Measurements from ENCODE around the gene GJC2. TPM values are rescaled to one million over a fixed set of nuclear protein-coding genes. Genes with fewer than 3 reads are reported as not detected.

The GJC2 gene
- total RNA-seq, 1 experiment from 2014 or later: 0.72 TPM

DNA sequence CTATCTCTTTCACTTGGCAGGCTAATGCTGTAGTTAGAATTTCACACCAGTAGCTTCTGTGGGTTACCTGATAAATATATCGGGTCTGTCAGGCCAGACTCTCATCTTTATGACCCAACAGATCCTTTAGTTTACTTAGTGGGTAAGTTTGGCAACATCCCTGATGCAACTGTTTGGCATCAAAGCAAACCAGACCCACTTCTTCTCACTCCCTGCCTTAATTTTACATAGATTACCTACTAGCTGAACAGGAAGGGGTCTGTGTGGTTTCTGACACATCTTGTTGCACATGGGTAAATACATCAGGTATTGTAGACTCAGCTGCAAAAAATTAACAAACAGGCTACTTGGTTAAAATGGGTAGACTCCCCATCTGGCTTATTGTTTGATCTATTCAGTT is 12.8 kb upstream of the GJC2 start:
- Mint-ChIP-seq H3K27me3 (ENCODE audit: low read depth) (peaks cover 59% of the 10 kb centered on the region), H3K9me3 (no peaks in the 10 kb centered on the region), H3K4me1 (peaks cover 7% of the 10 kb centered on the region; the same call in 1 of the 2 replicates), H3K36me3 (no peaks in the 10 kb centered on the region), H3K27ac (no peak overlapping the region), H3K4me3 (no peak overlapping the region)
- POLR2A ChIA-PET: no interaction called here
- ATAC-seq: no peak
- no peak for DNase-seq (ENCODE audit: low spot score)
- peak; percentile 85 for TF ChIP-seq GABPB1 (CRISPR knock-in tag; IDR thresholded peaks at IDR 0.05)
- TF ChIP-seq, protein P1, sequence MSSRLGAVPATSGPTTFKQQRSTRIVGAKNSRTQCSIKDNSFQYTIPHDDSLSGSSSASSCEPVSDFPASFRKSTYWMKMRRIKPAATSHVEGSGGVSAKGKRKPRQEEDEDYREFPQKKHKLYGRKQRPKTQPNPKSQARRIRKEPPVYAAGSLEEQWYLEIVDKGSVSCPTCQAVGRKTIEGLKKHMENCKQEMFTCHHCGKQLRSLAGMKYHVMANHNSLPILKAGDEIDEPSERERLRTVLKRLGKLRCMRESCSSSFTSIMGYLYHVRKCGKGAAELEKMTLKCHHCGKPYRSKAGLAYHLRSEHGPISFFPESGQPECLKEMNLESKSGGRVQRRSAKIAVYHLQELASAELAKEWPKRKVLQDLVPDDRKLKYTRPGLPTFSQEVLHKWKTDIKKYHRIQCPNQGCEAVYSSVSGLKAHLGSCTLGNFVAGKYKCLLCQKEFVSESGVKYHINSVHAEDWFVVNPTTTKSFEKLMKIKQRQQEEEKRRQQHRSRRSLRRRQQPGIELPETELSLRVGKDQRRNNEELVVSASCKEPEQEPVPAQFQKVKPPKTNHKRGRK (CRISPR knock-in tag; IDR thresholded peaks at IDR 0.05; ENCODE audit: borderline replicate concordance): no peak
- CTCF ChIA-PET: no interaction called here

DNA sequence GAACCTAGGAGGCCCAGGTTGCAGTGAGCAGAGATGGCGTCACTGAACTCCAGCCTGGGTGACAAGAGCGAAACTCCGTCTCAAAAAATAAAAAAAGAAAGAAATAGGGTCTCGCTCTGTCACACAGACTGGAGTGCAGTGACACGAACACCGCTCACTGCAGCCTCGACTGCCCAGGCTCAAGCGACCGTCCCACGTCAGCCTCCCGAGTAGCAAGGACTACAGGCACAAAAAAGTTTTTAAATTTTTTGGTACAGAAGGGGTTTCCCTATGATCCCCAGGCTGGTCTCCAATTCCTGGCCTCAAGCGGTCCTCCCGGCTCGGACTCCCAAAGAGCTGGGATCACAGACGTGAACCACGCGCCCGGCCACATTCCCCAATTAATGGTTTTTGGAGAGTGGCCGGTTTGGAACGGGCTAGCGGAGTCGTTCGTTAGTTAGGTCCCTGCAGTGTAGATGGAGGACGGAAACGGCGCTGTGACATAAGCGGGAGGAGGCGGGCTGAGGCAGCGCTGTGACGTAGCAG is 10.3 kb upstream of the GJC2 start:
- H3K36me3 Mint-ChIP-seq: no peaks in the 10 kb centered on the region
- H3K4me3 Mint-ChIP-seq: peak overlapping the region; percentile 88
- H3K4me1 Mint-ChIP-seq: peaks cover 7% of the 10 kb centered on the region; the same call in 1 of the 2 replicates
- H3K27me3 Mint-ChIP-seq (ENCODE audit: low read depth): peaks cover 41% of the 10 kb centered on the region
- no peaks in the 10 kb centered on the region for H3K9me3 Mint-ChIP-seq
- 0 out of 2 replicates have a peak, but pooled peaks have one; percentile 34 for TF ChIP-seq TEAD1 (CRISPR knock-in tag; IDR thresholded peaks at IDR 0.05)
- TF ChIP-seq ZNF121 (CRISPR knock-in tag; IDR thresholded peaks at IDR 0.05): 0 out of 2 replicates have a peak, but pooled peaks have one; percentile 25
- no peak for TF ChIP-seq CREM (CRISPR knock-in tag; IDR thresholded peaks at IDR 0.05)
- TF ChIP-seq GTF2I (CRISPR knock-in tag; conservative IDR thresholded peaks at IDR 0.05): peak; percentile 62; the same call in 1 of the 2 replicates
- no peak for TF ChIP-seq ELF4 (CRISPR knock-in tag; IDR thresholded peaks at IDR 0.05; ENCODE audit: low read depth)
- TF ChIP-seq, protein P2, sequence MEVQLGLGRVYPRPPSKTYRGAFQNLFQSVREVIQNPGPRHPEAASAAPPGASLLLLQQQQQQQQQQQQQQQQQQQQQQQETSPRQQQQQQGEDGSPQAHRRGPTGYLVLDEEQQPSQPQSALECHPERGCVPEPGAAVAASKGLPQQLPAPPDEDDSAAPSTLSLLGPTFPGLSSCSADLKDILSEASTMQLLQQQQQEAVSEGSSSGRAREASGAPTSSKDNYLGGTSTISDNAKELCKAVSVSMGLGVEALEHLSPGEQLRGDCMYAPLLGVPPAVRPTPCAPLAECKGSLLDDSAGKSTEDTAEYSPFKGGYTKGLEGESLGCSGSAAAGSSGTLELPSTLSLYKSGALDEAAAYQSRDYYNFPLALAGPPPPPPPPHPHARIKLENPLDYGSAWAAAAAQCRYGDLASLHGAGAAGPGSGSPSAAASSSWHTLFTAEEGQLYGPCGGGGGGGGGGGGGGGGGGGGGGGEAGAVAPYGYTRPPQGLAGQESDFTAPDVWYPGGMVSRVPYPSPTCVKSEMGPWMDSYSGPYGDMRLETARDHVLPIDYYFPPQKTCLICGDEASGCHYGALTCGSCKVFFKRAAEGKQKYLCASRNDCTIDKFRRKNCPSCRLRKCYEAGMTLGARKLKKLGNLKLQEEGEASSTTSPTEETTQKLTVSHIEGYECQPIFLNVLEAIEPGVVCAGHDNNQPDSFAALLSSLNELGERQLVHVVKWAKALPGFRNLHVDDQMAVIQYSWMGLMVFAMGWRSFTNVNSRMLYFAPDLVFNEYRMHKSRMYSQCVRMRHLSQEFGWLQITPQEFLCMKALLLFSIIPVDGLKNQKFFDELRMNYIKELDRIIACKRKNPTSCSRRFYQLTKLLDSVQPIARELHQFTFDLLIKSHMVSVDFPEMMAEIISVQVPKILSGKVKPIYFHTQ (CRISPR knock-in tag; IDR thresholded peaks at IDR 0.05): no peak
- no peak for TF ChIP-seq FOXK1 (CRISPR knock-in tag; IDR thresholded peaks at IDR 0.05)
- no peak for TF ChIP-seq ETV6 (CRISPR knock-in tag; IDR thresholded peaks at IDR 0.05)
- POLR2A ChIA-PET: no interaction called here
- ATAC-seq (no peak), DNase-seq (ENCODE audit: low spot score) (no peak)
- peak overlapping the region; percentile 94 for H3K27ac Mint-ChIP-seq
- CTCF ChIA-PET: interaction anchor here (2.5 to 2.7 kb wide), 2 partner anchors 9 to 26 kb away, joined by 13 to 14 read pairs; partner anchors contain the start of gene IBA57

DNA sequence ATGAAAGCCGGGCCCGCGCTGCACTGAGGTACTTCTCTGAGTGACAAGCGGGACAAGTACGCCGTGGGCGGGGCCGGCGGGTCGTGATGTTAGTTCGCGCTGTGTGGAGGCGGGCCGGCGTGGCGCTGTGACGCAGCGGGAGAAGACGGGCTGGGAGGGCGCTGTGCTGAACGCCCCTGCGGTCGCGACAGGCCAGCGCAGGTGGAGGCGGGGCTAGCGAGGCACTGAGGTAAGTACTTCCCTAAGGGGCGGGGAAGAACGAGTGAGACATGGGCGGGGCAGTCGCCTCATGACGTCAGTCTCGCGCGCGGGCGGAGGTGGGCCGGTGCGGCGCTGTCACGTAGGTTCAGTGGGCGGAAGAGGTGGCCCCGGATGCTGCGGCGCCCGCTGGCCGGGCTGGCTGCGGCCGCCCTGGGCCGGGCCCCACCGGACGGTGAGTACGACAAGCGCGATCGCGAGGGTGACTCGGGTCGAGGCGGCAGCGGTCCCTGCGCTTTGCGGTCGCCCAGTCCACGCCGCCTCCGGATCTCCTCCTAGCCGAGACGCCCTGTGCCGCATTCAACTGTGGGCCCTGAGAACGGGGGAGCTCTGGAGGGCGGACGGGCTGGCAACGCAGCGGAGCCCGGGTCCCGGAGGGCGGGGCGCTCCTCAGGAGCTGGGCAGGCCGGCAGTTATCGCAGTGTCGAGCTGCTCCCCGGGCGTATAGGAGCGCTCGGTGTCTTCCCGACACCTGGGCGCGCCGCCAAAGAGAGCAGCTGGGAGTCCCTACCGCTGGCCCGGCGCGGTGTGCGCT is 9.6 kb upstream of the GJC2 start, which contains the start of gene GUK1:
Gene GUK1, plus strand, starts transcription at position 349 of the 793 bp plus-strand sequence. Its CDS starts 24 bp downstream, at position 373.
- peaks cover 34% of the 10 kb centered on the region for H3K27me3 Mint-ChIP-seq (ENCODE audit: low read depth)
- peak; percentile 98 for ATAC-seq
- no peaks in the 10 kb centered on the region for H3K36me3 Mint-ChIP-seq
- H3K27ac Mint-ChIP-seq: peak within 1 kb of the TSS; percentile 94
- peak; percentile 100 for DNase-seq (ENCODE audit: low spot score)
- no peaks in the 10 kb centered on the region for H3K9me3 Mint-ChIP-seq
- peak within 1 kb of the TSS; percentile 88 for H3K4me3 Mint-ChIP-seq
- ChIA-PET POLR2A (interaction anchor here (1.1 kb wide), 1 partner anchor 9 kb away, joined by 3 read pairs; no protein-coding TSS in a partner anchor), CTCF (interaction anchor here (0.5 to 2.7 kb wide), 6 partner anchors 9 to 241 kb away, joined by 3 to 14 read pairs (median 4); partner anchors contain the start of genes GJC2 and IBA57)
- H3K4me1 Mint-ChIP-seq: peaks cover 7% of the 10 kb centered on the region; the same call in 1 of the 2 replicates
- no peak for TF ChIP-seq ZNF416 (CRISPR knock-in tag; IDR thresholded peaks at IDR 0.05)
- no peak for TF ChIP-seq GRHL2 (CRISPR knock-in tag; IDR thresholded peaks at IDR 0.05; ENCODE audit: insufficient replicate concordance, severe bottlenecking)
- TF ChIP-seq, protein P2 (CRISPR knock-in tag; IDR thresholded peaks at IDR 0.05): no peak
- TF ChIP-seq CREM (CRISPR knock-in tag; IDR thresholded peaks at IDR 0.05): peak; percentile 92
- TF ChIP-seq ZNF317 (CRISPR knock-in tag; IDR thresholded peaks at IDR 0.05; ENCODE audit: borderline replicate concordance, low read depth): 0 out of 2 replicates have a peak, but pooled peaks have one; percentile 24
- no peak for TF ChIP-seq FOXJ3 (CRISPR knock-in tag; IDR thresholded peaks at IDR 0.05; ENCODE audit: borderline replicate concordance)
- TF ChIP-seq, protein P3, sequence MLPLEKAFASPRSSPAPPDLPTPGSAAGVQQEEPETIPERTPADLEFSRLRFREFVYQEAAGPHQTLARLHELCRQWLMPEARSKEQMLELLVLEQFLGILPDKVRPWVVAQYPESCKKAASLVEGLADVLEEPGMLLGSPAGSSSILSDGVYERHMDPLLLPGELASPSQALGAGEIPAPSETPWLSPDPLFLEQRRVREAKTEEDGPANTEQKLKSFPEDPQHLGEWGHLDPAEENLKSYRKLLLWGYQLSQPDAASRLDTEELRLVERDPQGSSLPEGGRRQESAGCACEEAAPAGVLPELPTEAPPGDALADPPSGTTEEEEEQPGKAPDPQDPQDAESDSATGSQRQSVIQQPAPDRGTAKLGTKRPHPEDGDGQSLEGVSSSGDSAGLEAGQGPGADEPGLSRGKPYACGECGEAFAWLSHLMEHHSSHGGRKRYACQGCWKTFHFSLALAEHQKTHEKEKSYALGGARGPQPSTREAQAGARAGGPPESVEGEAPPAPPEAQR (CRISPR knock-in tag; IDR thresholded peaks at IDR 0.05): no peak
- TF ChIP-seq FOXP1 (CRISPR knock-in tag; IDR thresholded peaks at IDR 0.05; ENCODE audit: borderline replicate concordance): peak; percentile 75
- TF ChIP-seq, protein P4, sequence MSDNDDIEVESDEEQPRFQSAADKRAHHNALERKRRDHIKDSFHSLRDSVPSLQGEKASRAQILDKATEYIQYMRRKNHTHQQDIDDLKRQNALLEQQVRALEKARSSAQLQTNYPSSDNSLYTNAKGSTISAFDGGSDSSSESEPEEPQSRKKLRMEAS (CRISPR knock-in tag; IDR thresholded peaks at IDR 0.05): peak; percentile 48; the same call in 1 of the 2 replicates
- no peak for TF ChIP-seq ZNF671 (CRISPR knock-in tag; IDR thresholded peaks at IDR 0.05)
- TF ChIP-seq, protein P5, sequence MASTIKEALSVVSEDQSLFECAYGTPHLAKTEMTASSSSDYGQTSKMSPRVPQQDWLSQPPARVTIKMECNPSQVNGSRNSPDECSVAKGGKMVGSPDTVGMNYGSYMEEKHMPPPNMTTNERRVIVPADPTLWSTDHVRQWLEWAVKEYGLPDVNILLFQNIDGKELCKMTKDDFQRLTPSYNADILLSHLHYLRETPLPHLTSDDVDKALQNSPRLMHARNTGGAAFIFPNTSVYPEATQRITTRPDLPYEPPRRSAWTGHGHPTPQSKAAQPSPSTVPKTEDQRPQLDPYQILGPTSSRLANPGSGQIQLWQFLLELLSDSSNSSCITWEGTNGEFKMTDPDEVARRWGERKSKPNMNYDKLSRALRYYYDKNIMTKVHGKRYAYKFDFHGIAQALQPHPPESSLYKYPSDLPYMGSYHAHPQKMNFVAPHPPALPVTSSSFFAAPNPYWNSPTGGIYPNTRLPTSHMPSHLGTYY (CRISPR knock-in tag; IDR thresholded peaks at IDR 0.05): no peak
